Gastrocnemius medialis (tissue), 4 donors: ENCODE measurements around the gene SPATA21. TPM values are rescaled to one million over a fixed set of nuclear protein-coding genes. Genes with fewer than 3 reads are reported as not detected.

Experiments used
- ATAC-seq, 2 donors: fragments of 150-250 bp; one replicate each; pipeline ENCODE4 v1.9.1; 2016
- DNase-seq, 2 donors: peaks; one replicate each; pipeline ENCODE4 v3.0.0-alpha.2; 2019
- H3K27ac ChIP-seq, 4 donors: fragments of 200-600 bp; sonication (generic); 1 replicate in 1 of 4; 2 replicates in 3 of 4; pipeline ENCODE4 v1.5.1; 2016 to 2018; ENCODE audit warnings: mild to moderate bottlenecking in 2 of 4, moderate library complexity in 1 of 4
- H3K27me3 ChIP-seq, 3 donors: fragments of 200-600 bp; sonication (generic) in 2 of 3; 1 replicate in 1 of 3; 2 replicates in 2 of 3; pipeline versions ENCODE4 v1.5.1 to v1.6.0; 2016 to 2019; ENCODE audit warnings: mild to moderate bottlenecking in 1 of 3, moderate library complexity in 1 of 3
- H3K36me3 ChIP-seq, 2 donors: fragments of 200-600 bp; sonication (generic) in 1 of 2; one replicate each; pipeline ENCODE4 v1.5.1; 2017 to 2018
- H3K4me1 ChIP-seq, 2 donors: fragments of 200-600 bp; sonication (generic) in 1 of 2; one replicate each; pipeline ENCODE4 v1.5.1; 2016 to 2017; ENCODE audit warnings: mild to moderate bottlenecking in 2 of 2
- H3K4me3 ChIP-seq, 4 donors: fragments of 200-600 bp; sonication (generic) in 3 of 4; 1 replicate in 1 of 4; 2 replicates in 3 of 4; pipeline ENCODE4 v1.5.1; 2016 to 2019; ENCODE audit warnings: mild to moderate bottlenecking in 2 of 4
- H3K9me3 ChIP-seq, 3 donors: fragments of 200-600 bp; sonication (generic) in 2 of 3; 1 replicate in 1 of 3; 2 replicates in 2 of 3; pipeline ENCODE4 v1.5.1; 2016 to 2019
- CTCF ChIP-seq, 5 experiments: fragments of 450-650 bp in 3 of 5; fragments of 200-600 bp in 2 of 5; sonication (generic) in 2 of 5; IDR thresholded peaks in 4 of 5; conservative IDR thresholded peaks in 1 of 5; 1 replicate in 4 of 5; 2 replicates in 1 of 5; pipeline ENCODE4 v1.5.1; 2016 to 2019; ENCODE audit warnings: antibody characterized with exemption in 5 of 5, mild to moderate bottlenecking in 3 of 5, moderate library complexity in 3 of 5
- POLR2A ChIP-seq, 2 donors: fragments of 450-650 bp; IDR thresholded peaks; one replicate each; pipeline ENCODE4 v1.6.1; 2017; ENCODE audit warnings: antibody characterized with exemption in 2 of 2, mild to moderate bottlenecking in 2 of 2, moderate library complexity in 2 of 2
- in situ Hi-C, 4 donors: fragments of 200-750 bp; cut with MboI; loops; one replicate each; pipeline versions ENCODE4 v1.15.0 to v1.8.0; 2017; ENCODE audit warnings: low sequenced_read_pairs in 4 of 4
- intact Hi-C: fragments of 100-400 bp; cut with DNase I; formaldehyde crosslinking; loops from one replicate; pipeline ENCODE4 v1.15.1; 2023; ENCODE audit warnings: low total_unique reads
- total RNA-seq, 4 donors: library from RNA; depleted of rRNA; stranded (reverse); fragments of >200 nt; gene quantifications; one replicate each; pipeline versions ENCODE4 v1.1.0 to v1.2.3, GENCODE V29; 2016

SPATA21 gene
- total RNA-seq, 4 donors from 2014 or later = not detected

DNA sequence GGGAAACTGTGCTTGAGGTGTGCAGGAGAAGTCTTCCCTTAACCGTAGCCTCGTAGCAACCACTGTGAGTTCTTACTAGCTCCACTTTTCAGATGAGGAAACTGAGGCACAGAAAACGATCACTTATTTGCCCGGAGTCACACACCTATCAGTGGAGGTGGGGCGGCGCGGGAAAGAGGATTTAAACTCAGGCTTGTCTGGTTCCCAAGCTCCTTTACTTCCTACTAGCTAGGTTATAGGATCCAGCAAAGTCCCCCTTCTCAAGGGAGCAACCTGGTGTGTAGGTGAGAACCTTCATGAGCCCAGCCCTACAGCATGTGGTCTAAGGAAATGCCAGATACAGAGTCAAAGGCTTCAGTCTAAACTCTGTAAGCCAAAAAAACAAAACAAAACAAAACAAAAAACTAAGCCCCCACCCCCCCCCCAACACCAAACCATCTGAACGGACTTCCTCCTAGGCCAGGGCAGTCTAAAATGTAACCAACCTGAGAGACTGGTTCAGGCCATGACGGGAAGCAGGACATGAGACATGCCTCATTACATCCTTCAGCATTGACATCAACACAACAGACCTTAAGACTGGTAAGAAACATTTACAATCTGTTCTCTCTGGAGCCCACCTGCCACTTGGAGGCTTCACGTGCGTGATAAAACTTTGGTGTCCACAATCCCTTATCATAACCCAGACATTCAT is 84.2 kb downstream of the SPATA21 start:
- Histone ChIP-seq H3K9me3 (no peaks in the 10 kb centered on the region), H3K4me1 (peaks cover 34% of the 10 kb centered on the region in 2 donors), H3K27me3 (no peaks in the 10 kb centered on the region), H3K27ac (peak overlapping the region; percentile 95 to 99 (median 97)), H3K4me3 (peak overlapping the region; percentile 83 to 100 (median 96)), H3K36me3 (no peaks in the 10 kb centered on the region)
- in situ Hi-C loops (loop anchor here (10.0 to 25.0 kb wide), 4 partner anchors 58 to 266 kb away; partner anchors contain the start of gene CPLANE2 (in 2 of the 4)), intact Hi-C loops (loop anchor here (5.0 kb wide), 2 partner anchors 66 to 116 kb away; partner anchors contain the start of gene CPLANE2)
- TF ChIP-seq CTCF (IDR thresholded peaks at IDR 0.05 in 4 of 5, conservative IDR thresholded peaks at IDR 0.05 in 1 of 5) (no peak), POLR2A (IDR thresholded peaks at IDR 0.05) (no peak)
- ATAC-seq (peak in 1 of 2 donors; percentile 4), DNase-seq (no peak)

- in situ Hi-C loops = loop anchor here (10.0 to 25.0 kb wide), 4 partner anchors 57 to 265 kb away; partner anchors contain the start of gene CPLANE2 (in 2 of the 4)
- Histone ChIP-seq H3K4me3 (peak within 1 kb of the TSS; percentile 83 to 100 (median 96)), H3K4me1 (peaks cover 34 to 36% of the 10 kb centered on the region in 2 donors), H3K9me3 (no peaks in the 10 kb centered on the region), H3K27ac (peak within 1 kb of the TSS; percentile 95 to 99 (median 97)), H3K36me3 (no peaks in the 10 kb centered on the region), H3K27me3 (no peaks in the 10 kb centered on the region)
- TF ChIP-seq CTCF (IDR thresholded peaks at IDR 0.05 in 4 of 5, conservative IDR thresholded peaks at IDR 0.05 in 1 of 5) (peak; percentile 26 to 67 (median 43)), POLR2A (IDR thresholded peaks at IDR 0.05) (peak; percentile 89 to 96)
- DNase-seq (peak; percentile 76 to 88), ATAC-seq (peak; percentile 91 to 93)
- intact Hi-C loops = loop anchor here (5.0 kb wide), 2 partner anchors 65 to 115 kb away; partner anchors contain the start of gene CPLANE2
Observed at GRCh38 chr1:16351994-16352841, 85.0 kb downstream of the SPATA21 start, which contains the start of gene FBXO42. Gene FBXO42 (minus strand): TSS chr1:16352480. CDS start chr1:16315418, 37,062 bp downstream.

GRCh38 chr1:16351456-16351993 is 85.7 kb downstream of the SPATA21 start:
- peaks cover 34 to 41% of the 10 kb centered on the region in 2 donors for H3K4me1 ChIP-seq
- TF ChIP-seq POLR2A (IDR thresholded peaks at IDR 0.05) (no peak), CTCF (IDR thresholded peaks at IDR 0.05 in 4 of 5, conservative IDR thresholded peaks at IDR 0.05 in 1 of 5) (no peak)
- H3K9me3 ChIP-seq = no peaks in the 10 kb centered on the region
- no peaks in the 10 kb centered on the region for H3K27me3 ChIP-seq
- no peaks in the 10 kb centered on the region for H3K36me3 ChIP-seq
- H3K27ac ChIP-seq = peak overlapping the region; percentile 95 to 99 (median 97)
- ATAC-seq (peak in 1 of 2 donors; percentile 31), DNase-seq (no peak)
- peak overlapping the region; percentile 83 to 100 (median 96) for H3K4me3 ChIP-seq
- in situ Hi-C loops (loop anchor here (10.0 to 25.0 kb wide), 4 partner anchors 57 to 264 kb away; partner anchors contain the start of gene CPLANE2 (in 2 of the 4)), intact Hi-C loops (loop anchor here (5.0 kb wide), 2 partner anchors 64 to 114 kb away; partner anchors contain the start of gene CPLANE2)

- H3K4me3 ChIP-seq = no peak overlapping the region
- no peaks in the 10 kb centered on the region for H3K27me3 ChIP-seq
- no peaks in the 10 kb centered on the region for H3K36me3 ChIP-seq
- in situ Hi-C loops = loop anchor here (10.0 to 25.0 kb wide), 4 partner anchors 55 to 263 kb away; partner anchors contain the start of gene CPLANE2 (in 2 of the 4)
- DNase-seq (no peak), ATAC-seq (no peak)
- intact Hi-C loops = loop anchor here (5.0 kb wide), 2 partner anchors 63 to 113 kb away; partner anchors contain the start of gene CPLANE2
- H3K27ac ChIP-seq = peak overlapping the region; percentile 25 to 99 (median 68)
- H3K4me1 ChIP-seq = peaks cover 34 to 41% of the 10 kb centered on the region in 2 donors
- TF ChIP-seq POLR2A (IDR thresholded peaks at IDR 0.05) (no peak), CTCF (IDR thresholded peaks at IDR 0.05 in 4 of 5, conservative IDR thresholded peaks at IDR 0.05 in 1 of 5) (no peak)
- no peaks in the 10 kb centered on the region for H3K9me3 ChIP-seq
Observed at GRCh38 chr1:16349847-16350406, 87.3 kb downstream of the SPATA21 start.
